HG02571 (cell line): ENCODE results near the gene USP13.

Experiments used
- ATAC-seq: cut with Tn5 transposase; IDR thresholded peaks from one replicate; pipeline ENCODE4 v1.9.1; 2021; ENCODE audit warnings: mild to moderate bottlenecking, moderate library complexity; ENCODE audit not compliant: unreplicated experiment

USP13 gene

DNA sequence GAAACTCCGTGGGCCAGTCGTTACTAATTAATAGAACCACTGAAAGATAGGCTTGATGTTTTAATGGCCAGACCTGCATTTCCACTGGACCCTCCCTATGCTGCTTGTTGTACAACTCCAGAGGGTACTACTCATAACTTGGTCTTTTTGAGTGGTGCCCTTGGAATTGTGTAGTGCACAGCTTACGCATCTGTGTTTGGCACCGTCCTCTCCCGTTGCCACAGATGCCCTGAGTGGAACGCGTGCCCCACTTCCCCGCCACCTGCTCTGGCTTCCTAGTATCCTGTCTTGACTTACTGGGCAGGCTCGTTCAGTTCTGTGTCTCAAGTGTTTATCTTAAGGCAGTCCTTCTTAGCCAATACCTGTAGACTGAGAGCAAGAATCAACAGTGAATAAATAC lies 78.7 kb downstream of the USP13 start:
- ATAC-seq, result no peak

DNA sequence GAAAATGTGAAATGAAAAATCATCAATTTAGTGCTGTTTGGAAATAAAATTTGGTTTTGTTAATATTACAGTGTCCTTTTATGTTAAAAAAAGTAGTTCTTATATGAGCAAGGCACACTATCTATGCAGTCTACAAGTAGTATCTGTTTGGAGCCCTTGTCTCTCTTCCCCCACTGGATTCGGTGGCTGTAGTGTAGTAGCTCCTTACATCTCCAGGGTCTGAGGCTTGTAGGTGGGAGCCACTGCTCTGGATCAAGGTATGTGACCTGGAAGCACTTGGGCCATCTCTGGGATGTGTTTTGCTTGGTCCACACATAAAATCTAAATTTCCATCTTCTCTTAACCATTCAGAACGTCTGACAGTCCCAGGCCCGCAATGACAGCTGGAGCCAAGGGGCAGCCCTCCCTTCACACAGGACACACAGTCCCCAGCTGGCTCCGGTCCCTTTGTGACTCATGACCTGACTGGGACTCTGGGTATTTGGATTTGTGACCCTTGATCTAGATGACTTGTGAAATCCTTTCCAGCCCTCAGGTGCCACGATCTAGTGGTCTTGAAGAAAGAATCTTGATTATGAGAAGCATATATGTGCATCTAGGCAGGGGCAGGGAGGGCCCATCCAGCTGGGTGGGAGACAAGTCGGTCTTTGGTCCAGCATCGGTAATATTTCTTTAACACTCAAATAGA lies 80.0 kb downstream of the USP13 start:
- no peak for ATAC-seq

DNA sequence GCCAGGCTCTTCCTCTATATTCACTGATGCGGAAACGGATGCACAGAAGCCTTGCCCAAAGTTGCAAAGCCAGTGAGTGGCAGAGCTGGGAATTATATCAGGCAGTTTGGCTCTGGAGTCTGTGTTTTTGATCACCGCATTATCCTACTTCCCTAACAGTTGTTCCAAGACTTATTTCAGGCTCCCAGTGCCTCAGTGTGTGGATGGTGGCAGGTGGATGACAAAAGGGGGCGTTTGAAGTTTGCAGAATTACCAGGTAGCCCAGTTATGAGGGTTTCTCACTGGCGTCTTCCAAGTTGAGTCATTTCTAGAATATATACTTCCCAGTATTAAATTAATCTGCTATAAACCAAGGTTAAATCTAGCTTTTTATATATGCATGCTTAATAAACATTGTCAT lies 81.0 kb downstream of the USP13 start:
- no peak for ATAC-seq

DNA sequence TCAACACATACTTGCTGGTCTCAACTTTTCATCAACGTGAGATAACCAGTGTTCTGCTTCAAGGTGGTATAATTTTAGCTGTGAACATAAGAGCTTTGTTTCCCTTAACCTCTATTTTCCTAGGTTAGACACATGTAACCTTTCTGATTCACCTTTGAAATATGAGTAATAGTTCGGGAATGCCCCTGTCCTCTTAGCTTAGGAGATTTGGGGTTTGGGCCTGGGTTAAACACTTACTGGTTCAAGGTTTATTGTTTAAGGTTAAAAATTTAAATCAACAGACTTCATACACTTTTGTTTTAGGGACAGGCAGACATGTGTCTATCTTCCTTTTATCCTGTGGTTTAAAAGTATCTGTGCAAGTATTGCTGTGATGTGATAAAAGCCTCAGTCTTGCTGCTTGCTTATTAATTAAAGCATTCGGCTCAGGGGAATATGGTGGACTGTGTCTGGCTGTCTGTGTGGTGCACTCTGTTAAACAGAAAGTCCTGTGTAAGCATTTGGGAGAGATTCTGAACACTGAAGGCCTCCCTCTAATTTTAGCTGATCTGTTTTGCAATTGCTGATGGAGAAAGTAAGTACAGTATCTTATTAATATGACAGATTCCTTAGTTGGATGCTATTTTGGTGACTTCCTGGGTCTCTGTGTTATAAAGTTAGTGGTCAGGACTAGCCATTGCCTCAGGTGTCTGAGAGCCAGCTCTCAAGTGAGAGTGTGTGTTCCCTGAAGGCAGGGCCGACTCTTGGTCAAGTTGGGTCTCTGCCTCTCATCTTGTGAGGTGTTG lies 81.8 kb downstream of the USP13 start:
- ATAC-seq, result no peak

DNA sequence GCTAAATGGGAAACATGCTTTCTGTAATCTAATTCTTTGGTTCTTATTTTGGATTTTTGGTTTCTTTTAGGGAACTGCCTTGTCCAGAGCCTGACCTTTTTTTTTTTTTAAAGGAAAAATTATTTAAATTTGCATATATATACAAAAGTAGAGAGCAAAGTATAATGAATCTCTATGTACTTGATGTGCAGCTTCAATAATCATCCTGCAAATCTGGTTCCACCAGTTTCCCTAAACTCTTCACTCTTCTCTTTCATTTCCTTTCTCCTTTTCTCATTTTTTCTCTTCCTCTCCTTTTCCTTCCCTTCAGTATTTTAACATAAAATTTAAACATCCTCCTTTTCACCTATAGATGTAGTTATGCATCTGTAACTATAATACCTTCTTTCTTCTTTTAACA lies 82.5 kb downstream of the USP13 start:
- no peak for ATAC-seq

DNA sequence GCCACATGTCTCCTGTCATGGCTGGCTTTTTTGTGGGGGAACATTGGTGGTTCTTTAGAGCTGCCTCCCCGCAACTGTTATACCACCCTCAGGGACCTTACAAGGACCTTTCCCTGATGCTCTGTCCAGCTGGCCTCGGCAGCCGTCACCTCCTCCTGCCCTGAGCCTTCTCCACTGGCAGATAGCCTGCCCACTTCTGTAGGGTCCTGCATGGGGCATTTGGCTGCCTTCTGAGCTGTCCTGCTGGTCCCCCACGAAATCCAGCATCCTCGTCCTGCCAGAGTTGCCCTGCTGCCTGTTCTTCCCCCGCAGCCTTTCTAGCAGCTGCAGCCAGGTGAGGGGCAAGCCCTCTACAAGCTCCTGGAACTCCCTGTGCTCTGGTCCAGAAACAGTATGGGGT lies 86.2 kb downstream of the USP13 start:
- ATAC-seq, result no peak

DNA sequence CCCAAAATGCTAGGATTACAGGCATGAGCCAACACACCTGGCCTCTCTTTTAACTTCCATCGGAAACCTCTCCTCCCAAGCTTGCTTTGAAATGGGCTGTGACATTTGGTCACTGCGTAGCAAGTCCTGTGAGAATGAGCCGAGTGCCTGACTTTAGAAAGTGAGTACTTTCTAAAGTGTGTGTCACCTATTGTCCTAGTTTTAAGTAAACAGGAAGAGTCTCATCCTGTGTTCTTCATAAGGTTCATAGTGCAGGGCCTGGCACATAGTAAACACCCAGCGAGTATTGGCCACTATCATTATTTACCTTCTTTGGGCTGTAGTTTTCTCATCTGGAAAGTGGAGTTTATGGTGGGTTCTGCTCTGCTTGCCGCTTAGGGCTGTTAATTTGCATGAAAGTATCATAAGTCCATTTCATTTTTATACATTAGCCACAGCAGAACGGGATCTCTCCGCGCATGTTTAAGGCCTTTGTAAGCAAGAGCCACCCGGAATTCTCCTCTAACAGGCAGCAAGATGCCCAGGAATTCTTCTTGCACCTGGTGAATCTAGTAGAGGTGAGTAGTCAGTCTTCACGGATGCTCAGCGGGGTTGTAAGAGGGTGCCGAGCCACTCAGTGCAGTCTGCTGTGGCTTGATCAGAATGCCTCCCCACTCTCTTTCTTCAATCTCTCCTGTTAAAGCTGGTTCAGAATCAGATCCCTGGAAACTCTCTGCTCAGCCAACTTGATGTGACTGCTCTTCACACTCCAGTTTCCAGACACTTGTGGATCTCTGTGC lies 87.2 kb downstream of the USP13 start:
- no peak for ATAC-seq

DNA sequence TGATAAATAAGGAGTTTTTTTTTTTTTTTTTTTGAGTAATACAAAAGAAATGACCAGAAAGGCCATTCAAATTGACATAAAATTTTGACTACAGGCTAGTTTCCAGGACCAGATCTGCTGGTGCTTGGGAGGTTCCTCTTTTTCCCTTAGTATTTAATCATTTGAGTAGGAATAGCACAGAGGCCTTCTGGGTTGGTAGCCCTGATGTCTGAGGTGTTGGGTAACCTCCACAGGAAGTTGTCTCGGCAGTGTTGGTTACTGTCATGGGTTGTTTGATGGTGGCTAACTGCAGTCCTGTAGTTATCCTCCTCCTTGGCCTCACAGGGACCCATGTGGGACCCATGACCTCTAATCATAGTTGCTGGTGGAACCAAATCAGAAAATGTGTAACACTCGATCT lies 91.1 kb downstream of the USP13 start:
- no peak for ATAC-seq

DNA sequence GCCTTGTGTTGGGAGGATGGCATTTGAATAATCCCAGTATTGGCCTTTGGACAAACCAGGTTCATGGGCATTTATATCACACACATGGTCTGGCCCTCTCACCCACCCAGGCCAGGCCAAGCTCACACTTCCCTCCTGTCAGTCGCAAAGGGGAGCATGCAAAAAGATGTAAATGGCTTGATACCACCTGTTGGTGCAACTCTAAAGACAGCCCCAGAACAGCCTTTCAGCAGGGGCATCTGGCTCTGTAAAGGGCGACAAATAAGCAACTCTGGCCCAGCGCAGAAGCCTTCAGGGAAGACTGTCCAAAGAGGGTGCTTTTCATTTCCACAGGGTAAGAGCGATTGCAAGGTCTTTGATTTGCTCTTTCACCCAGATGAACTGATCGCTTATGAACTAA lies 91.8 kb downstream of the USP13 start:
- ATAC-seq, result no peak

DNA sequence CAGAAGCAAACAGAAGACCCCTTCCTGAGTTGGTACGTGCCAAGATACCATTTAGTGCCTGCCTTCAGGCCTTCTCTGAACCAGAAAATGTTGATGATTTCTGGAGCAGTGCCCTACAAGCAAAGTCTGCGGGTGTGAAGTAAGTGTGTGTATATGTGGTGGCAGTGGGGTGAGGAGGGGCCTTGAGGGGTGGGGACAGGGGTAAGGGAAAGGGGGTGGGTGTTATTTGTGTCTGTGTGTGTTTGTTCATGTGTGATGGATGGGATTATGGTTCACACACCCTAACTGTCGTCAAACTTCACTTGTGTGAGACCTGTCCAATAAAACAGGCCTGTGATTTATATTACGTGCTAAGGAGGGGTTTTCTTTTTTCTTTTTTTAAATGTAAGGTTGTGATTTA lies 92.2 kb downstream of the USP13 start:
- no peak for ATAC-seq

DNA sequence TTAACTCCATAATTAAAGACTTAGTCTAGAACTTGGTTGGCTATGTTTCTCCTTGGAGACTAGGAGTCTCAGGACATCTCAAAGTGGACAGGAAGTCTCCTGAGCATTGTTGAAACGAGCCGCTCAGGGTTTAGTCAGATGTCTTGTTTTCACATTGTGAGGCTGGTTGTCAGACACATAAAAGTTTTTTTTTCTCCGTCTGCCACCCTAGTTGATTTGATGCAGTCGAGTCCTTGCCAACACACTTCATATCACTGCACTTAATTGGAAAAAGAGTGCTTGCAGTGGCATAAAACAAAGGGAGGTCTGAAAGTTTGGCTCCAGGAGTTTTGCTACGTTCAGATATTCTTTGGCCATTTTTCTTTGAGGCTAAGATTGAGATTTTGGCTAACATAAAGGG lies 92.9 kb downstream of the USP13 start:
- no peak for ATAC-seq

DNA sequence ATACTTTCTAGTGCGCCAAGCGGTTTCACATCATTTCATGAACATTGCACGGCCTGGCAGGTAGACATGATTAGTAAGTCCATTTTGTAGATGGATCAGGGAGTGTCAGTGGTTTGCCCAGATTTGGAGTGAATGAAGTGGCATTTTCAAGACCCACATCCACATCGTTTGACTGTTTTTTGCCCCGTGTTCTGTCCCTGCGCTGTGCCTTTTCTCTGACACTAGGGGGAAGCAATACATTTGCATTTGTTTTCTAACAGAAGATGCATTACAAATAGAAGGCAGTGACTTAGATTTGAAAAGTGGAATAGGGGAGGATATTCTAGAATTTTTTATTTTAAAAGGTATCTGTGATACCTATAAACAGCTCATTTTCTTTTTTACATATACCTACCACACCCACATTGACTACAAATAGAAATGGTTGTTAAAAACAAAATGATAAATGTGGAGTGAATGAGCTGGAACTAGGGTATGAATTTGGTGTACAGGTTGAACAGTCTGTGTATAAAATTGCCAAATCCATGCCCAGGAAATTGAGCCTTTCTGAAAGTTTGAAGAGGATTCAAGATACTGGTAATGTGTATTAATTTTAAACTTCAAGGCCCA lies 98.0 kb downstream of the USP13 start:
- no peak for ATAC-seq

DNA sequence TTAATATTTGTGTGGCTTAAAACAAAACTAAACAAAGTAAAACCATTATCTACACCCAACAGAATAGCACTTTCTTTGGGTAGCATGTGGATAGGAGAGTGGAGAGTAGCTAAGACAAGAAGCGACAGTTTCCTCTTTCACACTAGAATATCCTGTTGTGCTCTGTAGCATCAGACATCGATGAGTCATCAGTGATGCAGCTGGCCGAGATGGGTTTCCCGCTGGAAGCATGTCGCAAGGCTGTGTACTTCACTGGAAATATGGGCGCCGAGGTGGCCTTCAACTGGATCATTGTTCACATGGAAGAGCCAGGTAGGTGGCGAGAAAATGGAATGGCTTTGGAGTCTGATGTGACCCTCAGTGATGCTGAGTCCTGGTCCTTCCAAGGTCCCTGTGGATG lies 108.1 kb downstream of the USP13 start:
- no peak for ATAC-seq

DNA sequence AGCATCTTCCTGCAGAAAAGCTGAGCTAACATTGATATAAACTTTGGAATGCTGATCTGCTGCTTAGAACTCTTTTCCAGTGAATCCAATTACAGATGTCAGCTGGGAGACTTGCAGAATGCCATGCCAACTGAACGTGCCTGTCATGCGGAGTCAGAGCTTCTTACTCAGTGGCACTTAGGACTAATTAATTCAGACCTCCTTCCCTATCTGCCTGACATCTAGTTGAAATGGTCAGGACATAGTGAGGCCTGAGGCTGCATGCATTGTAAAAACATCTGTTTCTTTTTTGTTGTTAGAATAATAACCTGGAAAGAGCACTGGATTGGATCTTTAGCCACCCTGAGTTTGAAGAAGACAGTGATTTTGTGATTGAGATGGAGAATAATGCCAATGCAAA lies 112.6 kb downstream of the USP13 start:
- ATAC-seq, result no peak

DNA sequence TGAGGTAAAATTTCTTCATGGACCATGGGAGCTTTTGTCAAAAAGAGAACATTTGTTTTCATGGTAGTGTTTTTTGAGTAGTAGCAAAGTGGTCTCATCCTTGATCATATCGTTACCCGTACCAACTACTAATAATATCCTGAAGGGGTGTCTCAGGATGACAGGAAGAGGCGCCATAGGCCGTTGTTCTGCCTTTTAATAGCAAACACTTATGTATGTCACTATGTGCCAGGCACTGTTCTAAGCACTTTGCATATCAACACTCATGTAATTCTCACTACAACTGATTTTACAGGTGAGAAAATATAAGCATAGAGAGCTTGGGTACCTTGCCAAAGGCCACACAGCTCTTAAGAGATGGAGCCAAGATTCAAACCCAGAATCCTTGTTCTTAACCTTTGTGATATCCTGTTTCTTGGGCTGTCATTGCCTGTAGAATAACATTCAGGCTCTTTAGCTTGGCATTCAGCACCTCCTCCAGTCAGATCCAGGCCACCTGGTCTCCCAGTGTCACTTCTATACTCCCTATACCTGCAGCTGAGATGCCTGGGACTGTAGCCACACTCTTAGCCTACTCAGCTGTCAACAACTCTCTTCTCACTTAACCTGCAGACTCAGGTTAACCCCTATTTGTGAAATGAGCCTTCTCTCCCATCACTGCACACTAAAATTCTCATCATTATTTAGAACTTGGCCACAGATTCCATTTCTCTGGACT lies 113.7 kb downstream of the USP13 start:
- ATAC-seq, result no peak

DNA sequence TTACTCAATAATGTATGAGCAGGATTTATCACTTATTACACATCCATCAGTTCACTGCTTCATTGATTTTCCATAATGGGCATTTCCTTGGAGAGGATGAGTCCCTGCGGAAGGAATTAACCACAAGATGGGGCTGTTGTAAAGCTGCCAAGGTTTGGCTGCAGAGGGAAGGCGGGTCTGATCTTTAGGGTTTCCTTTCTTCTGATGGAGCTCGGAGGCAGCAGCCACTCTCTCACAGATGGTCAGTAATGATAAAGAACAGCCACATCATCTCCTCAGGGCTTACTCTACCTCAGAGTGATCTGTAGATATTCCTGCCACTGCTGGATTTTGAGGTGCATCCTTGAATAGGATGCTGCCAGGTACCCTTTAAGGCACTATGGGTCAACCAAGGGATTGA lies 115.2 kb downstream of the USP13 start:
- ATAC-seq, result no peak

DNA sequence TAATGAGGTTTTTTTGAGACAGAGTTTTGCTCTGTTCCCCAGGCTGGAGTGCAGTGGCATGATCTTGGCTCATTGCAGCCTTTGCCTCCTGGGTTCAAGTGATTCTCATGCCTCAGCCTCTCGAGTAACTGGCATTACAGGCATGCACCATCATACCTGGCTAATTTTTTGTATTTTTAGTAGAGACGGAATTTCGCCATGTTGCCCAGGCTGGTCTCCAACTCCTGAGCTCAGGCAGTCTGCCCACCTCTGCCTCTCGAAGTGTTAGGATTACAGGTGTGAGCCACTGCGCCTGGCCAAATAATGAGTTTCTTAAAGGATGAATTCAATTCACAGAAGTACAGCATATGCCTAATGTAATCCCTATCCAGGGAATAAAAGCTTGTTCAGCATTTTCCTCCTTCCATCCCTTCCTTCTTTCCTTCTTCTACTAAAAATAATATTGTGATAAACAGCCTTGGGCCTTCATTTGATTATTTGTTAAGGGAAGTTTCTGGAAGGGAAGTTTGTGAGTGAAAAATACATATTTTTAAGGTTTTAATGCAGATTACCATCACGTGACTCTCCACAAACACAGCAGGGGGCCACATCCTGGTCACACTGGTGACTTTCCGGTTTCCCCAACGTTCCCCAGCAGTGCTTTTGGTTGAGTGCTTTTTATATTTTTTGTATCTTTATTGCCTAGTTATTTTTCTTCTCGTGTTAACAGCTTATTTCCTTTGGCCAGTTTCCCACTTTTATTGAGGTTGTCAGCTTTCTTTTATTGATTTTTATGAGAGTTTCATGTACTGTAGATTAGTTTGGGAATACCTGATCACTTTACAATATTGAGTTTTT lies 116.8 kb downstream of the USP13 start:
- ATAC-seq, result no peak

DNA sequence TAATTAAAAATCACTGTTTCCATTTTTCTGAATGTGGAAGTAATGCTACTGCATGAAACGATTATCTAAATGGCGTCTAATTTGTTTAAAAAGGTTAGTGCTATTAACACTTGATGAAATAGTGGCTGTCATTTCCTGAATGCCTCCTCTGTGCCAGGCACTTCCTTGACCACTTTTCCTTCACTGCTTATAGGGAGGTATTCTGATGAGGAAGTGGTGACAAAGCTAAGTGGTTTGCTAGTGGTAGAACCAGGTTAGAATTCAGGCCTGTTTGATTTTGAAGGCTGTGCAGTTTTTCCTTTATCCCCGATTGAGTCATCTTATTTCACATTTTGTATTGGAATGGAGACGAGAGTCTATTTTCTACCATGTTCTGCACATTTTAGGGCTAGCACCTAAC lies 119.0 kb downstream of the USP13 start:
- no peak for ATAC-seq

DNA sequence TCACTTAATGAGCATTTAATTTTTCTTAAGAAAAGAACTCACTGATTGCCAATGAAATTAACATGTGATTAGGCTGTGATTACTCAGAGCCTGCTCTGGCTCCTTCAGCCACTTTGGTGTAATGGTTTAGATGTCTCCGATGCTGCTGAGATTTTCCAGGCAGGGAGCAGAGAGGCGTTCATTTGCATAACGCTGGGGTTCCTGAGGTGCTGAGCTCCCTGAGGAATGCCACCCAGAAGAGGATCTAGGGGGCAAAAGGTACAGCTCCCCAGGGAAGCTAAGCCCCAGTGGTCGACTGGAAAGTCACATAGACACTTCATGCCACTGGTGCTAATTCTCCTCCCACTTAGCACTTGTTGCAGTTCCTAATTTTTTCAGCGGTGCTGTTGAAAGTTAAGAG lies 119.5 kb downstream of the USP13 start:
- no peak for ATAC-seq
